Tibial nerve (tissue), 4 donors: ENCODE data around the gene TAS1R2. TPM values are rescaled to one million over a fixed set of nuclear protein-coding genes. Genes with fewer than 3 reads are reported as not detected.

Experiments used
- DNase-seq, 2 donors: peaks; one replicate each; pipeline ENCODE4 v3.0.0-alpha.2; 2019; ENCODE audit warnings: low spot score in 2 of 2
- H3K27ac ChIP-seq, 4 donors: fragments of 200-600 bp; sonication (generic) in 3 of 4; one replicate each; pipeline ENCODE4 v1.5.1; 2017 to 2019; ENCODE audit warnings: mild to moderate bottlenecking in 1 of 4
- H3K27me3 ChIP-seq, 2 donors: fragments of 200-600 bp; sonication (generic) in 1 of 2; one replicate each; pipeline versions ENCODE4 v1.5.1 to v1.6.0; 2017 to 2019
- H3K36me3 ChIP-seq, 3 donors: fragments of 200-600 bp; sonication (generic); one replicate each; pipeline ENCODE4 v1.5.1; 2018 to 2019
- H3K4me1 ChIP-seq, 4 donors: fragments of 200-600 bp; sonication (generic) in 3 of 4; one replicate each; pipeline ENCODE4 v1.5.1; 2017 to 2019
- H3K4me3 ChIP-seq, 4 donors: fragments of 200-600 bp; sonication (generic) in 3 of 4; one replicate each; pipeline ENCODE4 v1.5.1; 2017 to 2019; ENCODE audit warnings: mild to moderate bottlenecking in 1 of 4, moderate library complexity in 1 of 4
- H3K9me3 ChIP-seq, 4 donors: fragments of 200-600 bp; sonication (generic) in 3 of 4; one replicate each; pipeline ENCODE4 v1.5.1; 2017 to 2019
- EP300 ChIP-seq, 2 donors: sonication (generic); formaldehyde crosslinking; IDR thresholded peaks; one replicate each; pipeline ENCODE4 v1.6.1; 2017; ENCODE audit warnings: antibody characterized with exemption in 2 of 2, mild to moderate bottlenecking in 1 of 2
- POLR2A ChIP-seq, 2 donors: fragments of 450-650 bp; IDR thresholded peaks; one replicate each; pipeline ENCODE4 v1.6.1; 2017; ENCODE audit warnings: antibody characterized with exemption in 2 of 2, mild to moderate bottlenecking in 2 of 2, moderate library complexity in 2 of 2
- WGBS, 2 donors: methylation state at CpG; one replicate each; pipeline ENCODE4 v1.1.5; 2018; 5-methylcytosine and 5-hydroxymethylcytosine counted together
- total RNA-seq, 4 donors: library from RNA; depleted of rRNA; stranded (reverse); fragments of >200 nt; gene quantifications; one replicate each; pipeline ENCODE4 v1.1.0, GENCODE V29; 2016
- TF ChIP-seq, protein P1 (sequence below), 5 experiments: fragments of 200-600 bp in 3 of 5; fragments of 450-650 bp in 2 of 5; sonication (generic) in 3 of 5; IDR thresholded peaks; one replicate each; pipeline ENCODE4 v1.5.1; 2016 to 2019; ENCODE audit warnings: antibody characterized with exemption in 5 of 5, mild to moderate bottlenecking in 3 of 5, moderate library complexity in 2 of 5

The TAS1R2 gene
- total RNA-seq, 4 donors from 2014 or later, result not detected

DNA sequence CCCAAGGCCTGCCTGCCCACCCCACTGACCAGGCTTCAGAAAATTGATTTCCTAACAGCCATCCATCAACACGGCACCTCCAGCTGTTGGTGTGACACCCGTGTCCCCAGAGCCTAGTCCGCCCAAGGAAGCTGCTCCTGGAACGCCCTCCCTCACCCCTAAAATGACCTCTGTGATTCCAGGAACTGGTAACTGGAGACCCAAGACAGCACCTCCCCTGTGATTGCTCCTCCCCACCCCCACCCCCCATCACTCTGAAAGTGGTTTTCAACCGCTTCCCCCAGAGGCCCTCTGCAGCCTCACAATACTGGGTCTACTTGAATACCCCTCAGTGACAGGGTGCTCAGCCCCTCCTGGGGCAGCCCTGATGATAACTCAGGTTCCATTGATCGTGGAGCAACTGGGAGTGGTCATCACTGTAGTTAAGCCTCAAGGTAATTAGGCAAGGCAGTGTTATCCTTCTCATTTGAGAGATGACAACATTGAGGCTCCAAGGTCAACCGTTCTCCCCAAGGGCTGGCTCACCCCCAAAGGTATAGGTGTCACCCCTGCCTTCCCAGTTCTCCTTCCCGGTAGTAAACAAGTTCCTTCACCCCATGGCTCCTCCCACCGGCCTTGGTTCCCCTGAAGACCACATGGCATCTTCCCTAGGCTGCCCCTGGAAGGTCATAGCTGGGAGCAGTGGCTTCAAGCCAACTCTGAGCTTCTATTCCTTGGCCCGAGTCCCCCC is 52.0 kb downstream of the TAS1R2 start:
- no peaks in the 10 kb centered on the region for H3K36me3 ChIP-seq
- no peak overlapping the region for H3K27ac ChIP-seq
- DNase-seq, result no peak
- peaks cover 0 to 7% of the 10 kb centered on the region in 2 donors for H3K27me3 ChIP-seq
- no peak overlapping the region for H3K4me3 ChIP-seq
- WGBS, 2 donors, result 59 to 72% methylated on average over 10 of the region's 10 CpGs
- no peaks in the 10 kb centered on the region for H3K9me3 ChIP-seq
- TF ChIP-seq POLR2A (IDR thresholded peaks at IDR 0.05) (no peak), EP300 (IDR thresholded peaks at IDR 0.05) (no peak)
- TF ChIP-seq, protein P1, sequence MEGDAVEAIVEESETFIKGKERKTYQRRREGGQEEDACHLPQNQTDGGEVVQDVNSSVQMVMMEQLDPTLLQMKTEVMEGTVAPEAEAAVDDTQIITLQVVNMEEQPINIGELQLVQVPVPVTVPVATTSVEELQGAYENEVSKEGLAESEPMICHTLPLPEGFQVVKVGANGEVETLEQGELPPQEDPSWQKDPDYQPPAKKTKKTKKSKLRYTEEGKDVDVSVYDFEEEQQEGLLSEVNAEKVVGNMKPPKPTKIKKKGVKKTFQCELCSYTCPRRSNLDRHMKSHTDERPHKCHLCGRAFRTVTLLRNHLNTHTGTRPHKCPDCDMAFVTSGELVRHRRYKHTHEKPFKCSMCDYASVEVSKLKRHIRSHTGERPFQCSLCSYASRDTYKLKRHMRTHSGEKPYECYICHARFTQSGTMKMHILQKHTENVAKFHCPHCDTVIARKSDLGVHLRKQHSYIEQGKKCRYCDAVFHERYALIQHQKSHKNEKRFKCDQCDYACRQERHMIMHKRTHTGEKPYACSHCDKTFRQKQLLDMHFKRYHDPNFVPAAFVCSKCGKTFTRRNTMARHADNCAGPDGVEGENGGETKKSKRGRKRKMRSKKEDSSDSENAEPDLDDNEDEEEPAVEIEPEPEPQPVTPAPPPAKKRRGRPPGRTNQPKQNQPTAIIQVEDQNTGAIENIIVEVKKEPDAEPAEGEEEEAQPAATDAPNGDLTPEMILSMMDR (IDR thresholded peaks at IDR 0.05), result no peak
- no peaks in the 10 kb centered on the region for H3K4me1 ChIP-seq

GRCh38 chr1:18805925-18806849 is 53.3 kb downstream of the TAS1R2 start:
- Histone ChIP-seq H3K4me1 (no peaks in the 10 kb centered on the region), H3K27ac (no peak overlapping the region), H3K36me3 (no peaks in the 10 kb centered on the region), H3K9me3 (no peaks in the 10 kb centered on the region), H3K27me3 (peaks cover 0 to 7% of the 10 kb centered on the region in 2 donors), H3K4me3 (no peak overlapping the region)
- no peak for DNase-seq
- 50 to 59% methylated on average over 7 of the region's 7 CpGs for WGBS, 2 donors
- TF ChIP-seq, protein P1 (IDR thresholded peaks at IDR 0.05), result no peak
- TF ChIP-seq EP300 (IDR thresholded peaks at IDR 0.05), result no peak
- TF ChIP-seq POLR2A (IDR thresholded peaks at IDR 0.05), result no peak

- Histone ChIP-seq H3K36me3 (no peaks in the 10 kb centered on the region), H3K4me1 (no peaks in the 10 kb centered on the region), H3K4me3 (no peak overlapping the region), H3K9me3 (no peaks in the 10 kb centered on the region), H3K27ac (no peak overlapping the region), H3K27me3 (peaks cover 0 to 7% of the 10 kb centered on the region in 2 donors)
- WGBS, 2 donors, result 50 to 52% methylated on average over 12 to 15 of the region's 15 CpGs
- TF ChIP-seq POLR2A (IDR thresholded peaks at IDR 0.05) (no peak), EP300 (IDR thresholded peaks at IDR 0.05) (no peak)
- TF ChIP-seq, protein P1 (IDR thresholded peaks at IDR 0.05), result no peak
- DNase-seq, result no peak
These were observed 54.1 kb downstream of the TAS1R2 start for GRCh38 chr1:18805150-18805879.

DNA sequence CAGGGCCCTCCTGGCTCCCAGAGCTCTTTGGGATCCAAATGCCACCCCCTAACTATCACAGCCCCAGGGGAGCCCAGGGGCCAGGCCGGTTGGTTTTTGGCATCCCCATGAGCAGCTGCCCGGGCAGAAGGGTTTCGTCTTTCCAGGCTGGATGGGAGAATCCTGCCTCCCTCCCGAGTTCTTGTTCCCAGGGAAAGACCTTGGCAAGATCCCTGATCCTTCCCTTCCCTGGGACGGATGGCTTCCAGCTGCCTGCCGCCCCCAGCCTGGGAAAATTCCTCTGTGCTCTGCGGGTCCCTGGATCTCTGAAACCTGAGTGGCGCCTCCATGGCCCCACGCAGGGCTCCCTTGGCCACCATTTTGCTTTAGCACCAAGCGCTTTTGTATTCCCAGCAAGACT is 55.6 kb downstream of the TAS1R2 start:
- WGBS, 2 donors, result 42 to 48% methylated on average over 5 to 10 of the region's 10 CpGs
- H3K27me3 ChIP-seq, result peaks cover 0 to 7% of the 10 kb centered on the region in 2 donors

More for the DNA sequence above, 55.6 kb downstream of the TAS1R2 start:
- H3K4me1 ChIP-seq, result no peaks in the 10 kb centered on the region
- DNase-seq, result no peak
- no peak overlapping the region for H3K4me3 ChIP-seq
- H3K9me3 ChIP-seq, result no peaks in the 10 kb centered on the region
- H3K27ac ChIP-seq, result no peak overlapping the region
- TF ChIP-seq, protein P1 (IDR thresholded peaks at IDR 0.05), result no peak
- TF ChIP-seq EP300 (IDR thresholded peaks at IDR 0.05) (no peak), POLR2A (IDR thresholded peaks at IDR 0.05) (no peak)
- no peaks in the 10 kb centered on the region for H3K36me3 ChIP-seq
